ENCODE results near the gene RHOBTB3. TPM values are rescaled to one million over a fixed set of nuclear protein-coding genes. Genes with fewer than 3 reads are reported as not detected.
"Not testable (repeated sequence)": the region's sequence is repeated elsewhere in the genome, so short reads cannot be mapped to it uniquely, and the experiment has no call there.

Gene RHOBTB3
- polyA plus RNA-seq, 4 donors = 5.8 to 42.2 (median 12.1) TPM

GRCh38 chr5:95827892-95828246 is 96.7 kb downstream of the RHOBTB3 start:
- DNase-seq (peak in 1 of 2 donors; percentile 39), FAIRE-seq (no peak)
- H3K27me3 ChIP-seq (ENCODE audit: control insufficient read depth in 3 of 3, insufficient read depth in 3 of 3, low read length in 3 of 3) = no peaks in the 10 kb centered on the region
- H3K36me3 ChIP-seq (ENCODE audit: control insufficient read depth in 3 of 3, insufficient read depth in 2 of 3, low read depth in 1 of 3, low read length in 3 of 3) = no peaks in the 10 kb centered on the region
- H3K27ac ChIP-seq (ENCODE audit: low read depth in 1 of 3, low read length in 2 of 3) = peak overlapping the region; percentile 79 to 90 (median 79)
- peaks cover 11 to 51% (median 12%) of the 10 kb centered on the region in 3 donors for H3K4me1 ChIP-seq (ENCODE audit: control insufficient read depth in 3 of 3, insufficient read depth in 2 of 3, low read depth in 1 of 3, low read length in 2 of 3)
- H3K9me3 ChIP-seq (ENCODE audit: control insufficient read depth in 2 of 2, insufficient read depth in 1 of 2, low read depth in 1 of 2, low read length in 1 of 2) = no peaks in the 10 kb centered on the region
- no peak overlapping the region for H3K4me3 ChIP-seq (ENCODE audit: low read depth in 1 of 3, low read length in 3 of 3)
- WGBS, 3 donors = 28 to 60% (median 52%) methylated on average over 3 of the region's 3 CpGs

GRCh38 chr5:95830226-95830625 is 99.1 kb downstream of the RHOBTB3 start:
- 94 to 96% (median 94%) methylated on average over 2 of the region's 2 CpGs for WGBS, 3 donors
- Histone ChIP-seq H3K36me3 (ENCODE audit: control insufficient read depth in 3 of 3, insufficient read depth in 2 of 3, low read depth in 1 of 3, low read length in 3 of 3) (no peaks in the 10 kb centered on the region), H3K9me3 (ENCODE audit: control insufficient read depth in 2 of 2, insufficient read depth in 1 of 2, low read depth in 1 of 2, low read length in 1 of 2) (no peaks in the 10 kb centered on the region), H3K4me1 (ENCODE audit: control insufficient read depth in 3 of 3, insufficient read depth in 2 of 3, low read depth in 1 of 3, low read length in 2 of 3) (peaks cover 2 to 39% (median 4%) of the 10 kb centered on the region in 3 donors), H3K4me3 (ENCODE audit: low read depth in 1 of 3, low read length in 3 of 3) (no peak overlapping the region), H3K27ac (ENCODE audit: low read depth in 1 of 3, low read length in 2 of 3) (no peak overlapping the region), H3K27me3 (ENCODE audit: control insufficient read depth in 3 of 3, insufficient read depth in 3 of 3, low read length in 3 of 3) (no peaks in the 10 kb centered on the region)
- no peak for DNase-seq
- FAIRE-seq = no peak

- Histone ChIP-seq H3K36me3 (ENCODE audit: control insufficient read depth in 3 of 3, insufficient read depth in 2 of 3, low read depth in 1 of 3, low read length in 3 of 3) (no peaks in the 10 kb centered on the region), H3K4me1 (ENCODE audit: control insufficient read depth in 3 of 3, insufficient read depth in 2 of 3, low read depth in 1 of 3, low read length in 2 of 3) (peaks cover 4 to 26% (median 15%) of the 10 kb centered on the region in 3 donors), H3K27ac (ENCODE audit: low read depth in 1 of 3, low read length in 2 of 3) (no peak overlapping the region), H3K9me3 (ENCODE audit: control insufficient read depth in 2 of 2, insufficient read depth in 1 of 2, low read depth in 1 of 2, low read length in 1 of 2) (no peaks in the 10 kb centered on the region), H3K27me3 (ENCODE audit: control insufficient read depth in 3 of 3, insufficient read depth in 3 of 3, low read length in 3 of 3) (no peaks in the 10 kb centered on the region), H3K4me3 (ENCODE audit: low read depth in 1 of 3, low read length in 3 of 3) (no peak overlapping the region)
- DNase-seq (no peak), FAIRE-seq (no peak)
These were observed 101.5 kb downstream of the RHOBTB3 start for GRCh38 chr5:95832664-95833063.

- H3K36me3 ChIP-seq (ENCODE audit: control insufficient read depth in 3 of 3, insufficient read depth in 2 of 3, low read depth in 1 of 3, low read length in 3 of 3) = no peaks in the 10 kb centered on the region
These were observed 104.7 kb downstream of the RHOBTB3 start for GRCh38 chr5:95835682-95836385.

GRCh38 chr5:95836544-95836943 is 105.4 kb downstream of the RHOBTB3 start:
- Histone ChIP-seq H3K9me3 (ENCODE audit: control insufficient read depth in 2 of 2, insufficient read depth in 1 of 2, low read depth in 1 of 2, low read length in 1 of 2) (no peaks in the 10 kb centered on the region), H3K36me3 (ENCODE audit: control insufficient read depth in 3 of 3, insufficient read depth in 2 of 3, low read depth in 1 of 3, low read length in 3 of 3) (no peaks in the 10 kb centered on the region), H3K4me3 (ENCODE audit: low read depth in 1 of 3, low read length in 3 of 3) (no peak overlapping the region), H3K27me3 (ENCODE audit: control insufficient read depth in 3 of 3, insufficient read depth in 3 of 3, low read length in 3 of 3) (no peaks in the 10 kb centered on the region), H3K4me1 (ENCODE audit: control insufficient read depth in 3 of 3, insufficient read depth in 2 of 3, low read depth in 1 of 3, low read length in 2 of 3) (peaks cover 0 to 27% (median 13%) of the 10 kb centered on the region in 3 donors), H3K27ac (ENCODE audit: low read depth in 1 of 3, low read length in 2 of 3) (peak overlapping the region in 1 of 3 donors; percentile 40)
- FAIRE-seq (no peak), DNase-seq (no peak)
- WGBS, 3 donors = 60 to 89% (median 85%) methylated on average over 1 of the region's 1 CpG

More at GRCh38 chr5:95835682-95836385, 104.7 kb downstream of the RHOBTB3 start:
- H3K27ac ChIP-seq (ENCODE audit: low read depth in 1 of 3, low read length in 2 of 3) = peak overlapping the region; percentile 61 to 93 (median 80)
- FAIRE-seq (no peak), DNase-seq (no peak)
- WGBS, 3 donors = 36 to 43% (median 37%) methylated on average over 10 of the region's 10 CpGs
- H3K4me1 ChIP-seq (ENCODE audit: control insufficient read depth in 3 of 3, insufficient read depth in 2 of 3, low read depth in 1 of 3, low read length in 2 of 3) = peaks cover 0 to 27% (median 13%) of the 10 kb centered on the region in 3 donors
- H3K4me3 ChIP-seq (ENCODE audit: low read depth in 1 of 3, low read length in 3 of 3) = peak overlapping the region in 2 of 3 donors; percentile 21 to 70
- H3K9me3 ChIP-seq (ENCODE audit: control insufficient read depth in 2 of 2, insufficient read depth in 1 of 2, low read depth in 1 of 2, low read length in 1 of 2) = no peaks in the 10 kb centered on the region
- H3K27me3 ChIP-seq (ENCODE audit: control insufficient read depth in 3 of 3, insufficient read depth in 3 of 3, low read length in 3 of 3) = no peaks in the 10 kb centered on the region

- not testable (repeated sequence) for H3K27ac ChIP-seq (ENCODE audit: low read depth in 1 of 3, low read length in 2 of 3); H3K27me3 ChIP-seq (ENCODE audit: control insufficient read depth in 3 of 3, insufficient read depth in 3 of 3, low read length in 3 of 3); DNase-seq; H3K4me3 ChIP-seq (ENCODE audit: low read depth in 1 of 3, low read length in 3 of 3); FAIRE-seq; H3K9me3 ChIP-seq (ENCODE audit: control insufficient read depth in 2 of 2, insufficient read depth in 1 of 2, low read depth in 1 of 2, low read length in 1 of 2); H3K36me3 ChIP-seq (ENCODE audit: control insufficient read depth in 3 of 3, insufficient read depth in 2 of 3, low read depth in 1 of 3, low read length in 3 of 3)
- 90 to 99% (median 95%) methylated on average over 4 of the region's 4 CpGs for WGBS, 3 donors
- H3K4me1 ChIP-seq (ENCODE audit: control insufficient read depth in 3 of 3, insufficient read depth in 2 of 3, low read depth in 1 of 3, low read length in 2 of 3) = peaks cover 0 to 29% (median 13%) of the 10 kb centered on the region in 3 donors
These were observed 105.8 kb downstream of the RHOBTB3 start for GRCh38 chr5:95836971-95837370.

GRCh38 chr5:95837492-95837891 is 106.4 kb downstream of the RHOBTB3 start:
- H3K9me3 ChIP-seq (ENCODE audit: control insufficient read depth in 2 of 2, insufficient read depth in 1 of 2, low read depth in 1 of 2, low read length in 1 of 2) = no peaks in the 10 kb centered on the region
- no peak for FAIRE-seq
- no peak overlapping the region for H3K27ac ChIP-seq (ENCODE audit: low read depth in 1 of 3, low read length in 2 of 3)
- no peaks in the 10 kb centered on the region for H3K27me3 ChIP-seq (ENCODE audit: control insufficient read depth in 3 of 3, insufficient read depth in 3 of 3, low read length in 3 of 3)
- H3K4me3 ChIP-seq (ENCODE audit: low read depth in 1 of 3, low read length in 3 of 3) = no peak overlapping the region
- H3K36me3 ChIP-seq (ENCODE audit: control insufficient read depth in 3 of 3, insufficient read depth in 2 of 3, low read depth in 1 of 3, low read length in 3 of 3) = no peaks in the 10 kb centered on the region
- peaks cover 0 to 29% (median 13%) of the 10 kb centered on the region in 3 donors for H3K4me1 ChIP-seq (ENCODE audit: control insufficient read depth in 3 of 3, insufficient read depth in 2 of 3, low read depth in 1 of 3, low read length in 2 of 3)
- no peak for DNase-seq
- 91 to 98% (median 97%) methylated on average over 5 of the region's 5 CpGs for WGBS, 3 donors

GRCh38 chr5:95838001-95838520 is 106.9 kb downstream of the RHOBTB3 start:
- H3K27ac ChIP-seq (ENCODE audit: low read depth in 1 of 3, low read length in 2 of 3) = peak overlapping the region in 1 of 3 donors; percentile 24
- H3K4me1 ChIP-seq (ENCODE audit: control insufficient read depth in 3 of 3, insufficient read depth in 2 of 3, low read depth in 1 of 3, low read length in 2 of 3) = peaks cover 0 to 29% (median 13%) of the 10 kb centered on the region in 3 donors
- WGBS, 3 donors = 88 to 97% (median 91%) methylated on average over 8 of the region's 8 CpGs
- no peak for DNase-seq
- H3K9me3 ChIP-seq (ENCODE audit: control insufficient read depth in 2 of 2, insufficient read depth in 1 of 2, low read depth in 1 of 2, low read length in 1 of 2) = no peaks in the 10 kb centered on the region
- FAIRE-seq = no peak
- H3K27me3 ChIP-seq (ENCODE audit: control insufficient read depth in 3 of 3, insufficient read depth in 3 of 3, low read length in 3 of 3) = no peaks in the 10 kb centered on the region
- H3K36me3 ChIP-seq (ENCODE audit: control insufficient read depth in 3 of 3, insufficient read depth in 2 of 3, low read depth in 1 of 3, low read length in 3 of 3) = no peaks in the 10 kb centered on the region
- H3K4me3 ChIP-seq (ENCODE audit: low read depth in 1 of 3, low read length in 3 of 3) = no peak overlapping the region

All from small intestine (tissue), 7 donors.